ENCODE data around the gene DCANP1. TPM values are rescaled to one million over a fixed set of nuclear protein-coding genes. Genes with fewer than 3 reads are reported as not detected.

The DCANP1 gene
- total RNA-seq, 4 donors from 2014 or later = 0.26 TPM; not detected in 3

GRCh38 chr5:135395451-135395850 is 51.7 kb downstream of the DCANP1 start:
- 87% methylated on average over 5 of the region's 5 CpGs for WGBS
- TF ChIP-seq POLR2A (IDR thresholded peaks at IDR 0.05; ENCODE audit: low read depth) = no peak
- no peak for TF ChIP-seq EP300 (IDR thresholded peaks at IDR 0.05)
- TF ChIP-seq POLR2AphosphoS5 (IDR thresholded peaks at IDR 0.05) = no peak
- no peak for TF ChIP-seq CTCF (IDR thresholded peaks at IDR 0.05)
- Histone ChIP-seq H3K27me3 (no peaks in the 10 kb centered on the region), H3K36me3 (peaks cover 0 to 8% (median 0%) of the 10 kb centered on the region in 4 donors), H3K27ac (replicated peaks in 1 of 4) (no peak overlapping the region), H3K4me1 (peaks cover 71 to 90% (median 83%) of the 10 kb centered on the region in 4 donors), H3K9me3 (no peaks in the 10 kb centered on the region), H3K4me3 (no peak overlapping the region)
- no peak for DNase-seq (ENCODE audit: extremely low spot score)
- intact Hi-C loops (cut with DNase I) = no loop called here

Small RNA genes lying within 50 kb of the gene (small RNA-seq; reads per million reads assigned to genes)
- gene DCANP1 = 0 reads per million in 3 donors

Other genes starting within 250 kb of the DCANP1 start
- gene MACROH2A1, start 48.1 kb downstream of the DCANP1 start, total RNA-seq = 100 to 1,000 TPM; 144 to 152 (median 149) TPM
- gene TIFAB, start 5.0 kb upstream of the DCANP1 start, total RNA-seq = not detected
- gene NEUROG1, start 88.6 kb upstream of the DCANP1 start, total RNA-seq = not detected
- 1 to 10 TPM in 3 of 4 donors, under 1 TPM in 1; 0.42 to 4.0 (median 2.6) TPM for gene CXCL14, start 131.6 kb upstream of the DCANP1 start, total RNA-seq

All from esophagus muscularis mucosa (tissue), 4 donors.